Brain pericyte (primary cell): ENCODE measurements around the gene TBC1D3I.
"Not testable (repeated sequence)": the region's sequence is repeated elsewhere in the genome, so short reads cannot be mapped to it uniquely, and the experiment has no call there.

Experiments used
- DNase-seq: peaks from one replicate; pipeline ENCODE4 v3.0.0-alpha.2; 2012; ENCODE audit warnings: low read depth, low spot score

The TBC1D3I gene

GRCh38 chr17:36264470-36264869 is at the start of gene TBC1D3I:
TBC1D3I (minus strand) TSS chr17:36264570; CDS start chr17:36262985, 1,585 bp downstream.
- not testable (repeated sequence) for DNase-seq

GRCh38 chr17:36295161-36295560 is 30.8 kb upstream of the TBC1D3I start:
- not testable (repeated sequence) for DNase-seq

- not testable (repeated sequence) for DNase-seq
Measured at GRCh38 chr17:36289965-36290612, 25.7 kb upstream of the TBC1D3I start.

- DNase-seq: not testable (repeated sequence)
Measured at GRCh38 chr17:36284219-36284618, 19.8 kb upstream of the TBC1D3I start.

DNA sequence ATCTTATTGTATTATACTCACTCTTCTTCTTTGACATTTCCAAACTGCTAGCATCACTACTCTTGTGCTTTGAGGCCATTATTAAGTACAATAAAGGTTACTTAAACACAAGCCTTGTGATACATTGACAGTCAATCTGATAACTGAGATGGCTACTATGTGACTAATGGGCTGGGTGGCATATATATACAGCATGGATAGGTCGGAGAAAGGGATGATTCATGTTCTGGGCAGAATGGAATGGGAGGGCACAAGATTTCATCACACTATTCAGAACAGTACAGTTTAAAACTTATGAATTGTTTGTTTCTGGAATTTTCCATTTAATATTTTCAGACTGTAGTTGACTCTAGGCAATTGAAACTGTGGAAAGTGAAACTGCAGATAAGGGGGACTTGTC is 18.9 kb upstream of the TBC1D3I start:
- DNase-seq: not testable (repeated sequence)

DNA sequence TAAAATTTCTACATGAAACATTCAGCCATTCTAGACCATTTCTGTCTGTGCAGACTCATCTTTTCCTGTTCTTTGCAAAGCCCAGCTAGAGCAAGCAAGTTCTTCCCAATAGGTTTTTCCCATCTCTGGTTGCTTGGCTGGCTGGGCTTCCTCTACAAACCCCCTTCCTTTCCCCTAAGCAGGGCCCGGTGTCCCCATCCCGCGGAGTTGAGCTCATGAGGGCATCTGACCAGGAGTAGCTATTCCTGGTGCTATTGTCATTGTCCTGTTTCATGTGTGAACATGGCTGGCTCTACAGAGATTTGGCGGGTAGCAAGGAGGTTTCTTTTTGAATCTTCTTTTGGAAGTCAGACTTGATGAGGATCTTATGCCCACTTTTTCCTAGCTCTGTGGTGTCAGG is 22.3 kb downstream of the TBC1D3I start:
- DNase-seq: not testable (repeated sequence)

GRCh38 chr17:36229644-36230043 is 34.7 kb downstream of the TBC1D3I start:
- DNase-seq: not testable (repeated sequence)

DNA sequence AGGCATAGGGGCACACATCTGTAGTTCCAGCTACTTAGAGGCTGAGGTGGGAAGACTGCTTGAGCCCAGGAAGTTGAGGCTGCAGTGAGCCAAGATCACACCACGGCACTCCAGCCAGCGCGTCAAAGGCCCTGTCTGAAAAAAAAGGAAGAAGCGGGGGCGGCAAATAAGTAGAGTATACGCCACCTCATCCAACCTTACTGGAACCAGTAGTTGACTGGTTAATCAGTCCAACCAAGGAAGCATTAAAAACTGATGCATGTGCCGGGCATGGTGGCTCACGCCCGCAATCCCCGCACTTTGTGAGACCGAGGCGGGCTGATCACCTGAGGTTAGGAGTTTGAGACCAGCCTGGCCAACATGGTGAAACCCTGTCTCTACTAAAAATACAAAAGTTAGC is 41.4 kb downstream of the TBC1D3I start:
- DNase-seq: not testable (repeated sequence)

DNA sequence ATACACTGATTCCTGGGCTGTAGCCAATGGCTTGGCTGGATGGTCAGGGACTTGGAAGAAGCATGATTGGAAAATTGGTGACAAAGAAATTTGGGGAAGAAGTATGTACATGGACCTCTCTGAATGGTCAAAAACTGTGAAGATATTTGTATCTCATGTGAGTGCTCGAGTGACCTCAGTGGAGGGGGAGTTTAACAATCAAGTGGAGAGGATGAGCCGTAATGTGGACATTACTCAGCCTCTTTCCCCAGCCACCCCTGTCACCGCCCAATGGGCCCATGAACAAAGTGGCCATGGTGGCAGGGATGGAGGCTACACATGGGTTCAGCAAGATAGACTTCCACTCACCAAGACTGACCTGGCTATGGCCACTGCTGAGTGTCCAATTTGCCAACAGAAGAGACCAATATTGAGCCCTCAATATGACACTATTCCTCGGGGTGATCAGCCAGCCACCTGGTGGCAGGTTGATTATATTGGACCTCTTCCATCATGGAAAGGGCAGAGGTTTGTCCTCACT is 42.7 kb downstream of the TBC1D3I start:
- not testable (repeated sequence) for DNase-seq

DNA sequence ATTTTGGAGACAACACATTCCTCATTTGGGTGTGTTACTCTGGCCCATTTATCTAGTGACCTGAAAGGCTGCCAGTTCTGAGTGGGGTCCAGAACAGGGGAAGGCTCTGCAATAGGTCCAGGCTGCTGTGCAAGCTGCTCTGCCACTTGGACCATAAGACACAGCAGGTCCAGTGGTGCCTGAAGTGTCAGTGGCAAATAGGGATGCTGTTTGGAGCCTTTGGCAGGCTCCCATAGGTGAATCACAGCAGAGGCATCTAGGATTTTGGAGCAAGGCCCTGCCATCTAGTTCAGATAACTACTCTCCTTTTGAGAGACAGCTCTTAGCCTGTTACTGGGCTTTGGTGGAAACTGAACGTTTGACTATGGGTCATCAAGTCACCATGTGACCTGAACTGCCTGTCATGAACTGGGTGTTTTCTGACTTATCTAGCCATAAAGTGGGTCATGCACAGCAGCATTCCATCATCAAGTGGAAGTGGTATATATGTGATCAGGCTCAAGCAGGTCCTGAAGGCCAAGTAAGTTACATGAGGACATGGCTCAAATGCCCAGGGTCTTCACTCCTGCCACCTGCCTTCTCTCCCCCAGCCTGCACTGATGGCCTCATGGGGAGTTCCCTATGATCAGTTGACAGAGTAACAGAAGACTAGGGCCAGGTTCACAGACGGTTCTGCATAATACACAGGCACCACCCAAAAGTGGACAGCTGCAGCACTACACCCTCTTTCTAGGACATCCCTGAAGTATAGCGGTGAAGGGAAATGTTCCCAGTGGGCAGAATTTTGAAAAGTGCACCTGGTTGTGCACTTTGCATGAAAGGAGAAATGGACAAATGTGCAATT is 43.4 kb downstream of the TBC1D3I start:
- not testable (repeated sequence) for DNase-seq

- DNase-seq: not testable (repeated sequence)
Measured at GRCh38 chr17:36219556-36219955, 44.8 kb downstream of the TBC1D3I start.

GRCh38 chr17:36215406-36216308 is 48.7 kb downstream of the TBC1D3I start:
- not testable (repeated sequence) for DNase-seq

- DNase-seq: no peak
Measured at GRCh38 chr17:36214918-36215317, 49.5 kb downstream of the TBC1D3I start.

- DNase-seq: no peak
Measured at GRCh38 chr17:36213695-36214094, 50.7 kb downstream of the TBC1D3I start.

DNA sequence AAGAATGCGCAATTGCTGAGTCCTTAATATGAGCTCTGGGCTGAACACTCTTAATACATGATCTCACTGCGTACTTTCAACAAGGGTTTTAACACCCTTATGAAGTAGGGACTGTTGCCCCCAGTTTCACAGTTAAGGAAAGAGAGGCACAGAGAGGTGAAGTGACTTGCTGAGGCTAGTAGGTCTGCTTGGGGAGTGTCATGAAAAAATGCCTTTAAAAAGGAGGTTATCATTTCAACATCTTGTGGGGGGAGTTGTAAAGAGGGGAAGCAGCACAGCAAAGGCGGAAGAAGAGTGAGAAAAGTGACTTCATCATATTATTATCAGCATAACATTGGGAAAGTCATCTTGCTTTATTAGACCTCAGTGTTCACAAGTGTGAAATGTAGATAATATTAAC is 51.4 kb downstream of the TBC1D3I start:
- no peak for DNase-seq

GRCh38 chr17:36212272-36212605 is 52.1 kb downstream of the TBC1D3I start:
- no peak for DNase-seq

DNA sequence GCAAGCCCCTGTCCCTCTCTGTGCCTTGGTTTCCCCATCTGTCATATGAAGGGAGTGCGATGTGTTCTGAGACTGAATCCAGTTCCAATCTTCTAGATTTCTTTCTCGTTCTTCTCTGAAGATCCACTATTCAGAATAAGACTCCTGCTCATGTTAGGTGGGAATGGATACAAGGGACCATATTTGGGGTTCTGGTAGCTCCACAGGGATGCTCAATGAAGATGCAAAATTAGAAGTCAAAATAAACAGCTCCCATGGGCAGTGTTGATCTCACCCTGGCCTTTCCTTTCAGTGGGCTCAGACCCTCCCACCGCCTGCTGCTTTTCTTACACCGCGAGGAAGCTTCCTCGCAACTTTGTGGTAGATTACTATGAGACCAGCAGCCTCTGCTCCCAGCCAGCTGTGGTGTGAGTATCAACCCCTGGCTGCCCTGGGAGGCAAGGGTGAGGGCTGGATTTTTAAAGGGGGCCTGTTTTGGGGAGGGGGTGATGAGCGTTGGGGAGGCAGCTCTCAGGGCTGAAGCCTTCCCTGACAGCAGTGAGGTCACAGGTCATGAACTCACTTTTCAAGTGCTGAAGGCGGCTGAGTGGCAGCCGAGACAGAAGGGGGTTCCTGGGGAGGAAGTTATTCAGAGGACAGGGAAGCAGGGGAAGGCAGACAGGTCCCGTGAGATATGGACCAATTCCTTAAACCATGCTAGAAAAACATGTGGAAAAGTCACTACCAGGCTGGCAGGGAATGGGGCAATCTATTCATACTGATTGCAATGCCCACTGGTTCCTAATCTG is 52.7 kb downstream of the TBC1D3I start:
- DNase-seq: not testable (repeated sequence)

GRCh38 chr17:36210439-36211211 is 53.7 kb downstream of the TBC1D3I start, which contains the start of gene CCL4L2:
CCL4L2 (plus strand) TSS chr17:36211063.
- not testable (repeated sequence) for DNase-seq

DNA sequence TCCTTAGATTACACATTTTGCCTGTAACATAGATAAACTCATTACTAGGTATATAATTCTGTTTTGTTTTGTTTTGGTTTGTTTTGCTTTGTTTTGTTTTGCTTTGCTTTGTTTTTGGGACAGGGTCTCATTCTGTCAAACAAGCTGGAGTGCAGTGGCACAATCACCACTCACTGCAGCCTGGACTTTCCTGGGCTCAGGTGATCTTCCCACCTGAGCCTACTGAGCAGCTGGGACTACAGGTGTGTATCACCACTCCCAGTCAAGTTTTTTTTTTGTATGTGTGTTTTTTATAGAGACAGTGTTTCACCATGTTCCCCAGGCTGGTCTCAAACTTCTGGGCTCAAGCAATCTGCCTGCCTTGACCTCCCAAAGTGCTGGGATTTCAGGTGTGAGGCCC is 54.8 kb downstream of the TBC1D3I start:
- no peak for DNase-seq

DNA sequence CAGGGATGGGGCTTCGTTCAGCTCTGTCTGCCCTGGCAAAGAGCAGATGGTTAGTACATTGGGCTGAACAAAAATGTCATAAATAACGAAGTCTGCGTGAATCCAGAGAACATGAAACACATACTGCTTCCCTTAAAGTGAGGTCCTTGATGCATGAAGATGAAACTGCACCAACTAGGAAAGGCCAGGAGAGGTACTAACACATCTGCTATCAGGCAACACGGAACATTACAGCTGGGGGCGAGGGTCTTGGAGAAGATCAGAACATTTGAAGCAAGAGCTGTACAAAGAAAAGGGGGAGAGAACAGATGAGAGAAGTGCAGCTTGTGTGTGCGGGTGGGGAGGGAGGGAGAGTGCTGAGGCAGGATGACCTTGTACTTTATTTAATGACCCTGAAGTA is 57.0 kb downstream of the TBC1D3I start:
- not testable (repeated sequence) for DNase-seq
